Nucleus accumbens (tissue), 56 donors: Measurements from ENCODE around the gene CCDC18.
"Not testable (repeated sequence)": the region's sequence is repeated elsewhere in the genome, so short reads cannot be mapped to it uniquely, and the experiment has no call there.

ENCODE experiments used
- DNase-seq, 56 donors: peaks; one replicate each; lab custom pipeline; 2025; lab: John Stamatoyannopoulos, UW

The CCDC18 gene

GRCh38 chr1:93223023-93223675 lies 42.6 kb downstream of the CCDC18 start:
- DNase-seq, result no peak

DNA sequence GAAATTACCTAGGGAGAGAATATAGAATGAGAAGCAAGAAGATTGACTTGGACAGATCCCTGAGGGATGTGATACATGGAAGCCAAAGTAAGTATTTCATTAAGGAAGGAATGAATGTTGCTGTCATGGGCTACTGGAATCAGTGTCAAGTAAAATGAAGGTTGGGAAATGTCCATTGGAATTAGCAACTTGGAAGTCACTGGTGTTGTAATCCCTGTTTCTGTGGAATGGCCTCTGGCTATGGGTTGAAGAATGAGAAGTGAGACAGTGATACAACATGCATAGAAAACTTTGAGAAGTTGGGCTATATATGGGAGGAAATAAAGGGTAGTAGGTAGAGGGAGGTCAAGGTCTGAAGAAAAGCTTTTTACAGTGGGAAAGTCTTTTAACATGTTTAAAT lies 54.7 kb downstream of the CCDC18 start:
- no peak for DNase-seq

GRCh38 chr1:93237021-93237420 lies 56.5 kb downstream of the CCDC18 start:
- DNase-seq, result no peak

GRCh38 chr1:93238425-93238824 lies 57.9 kb downstream of the CCDC18 start:
- DNase-seq, result no peak

- DNase-seq, result no peak
Observed at GRCh38 chr1:93239863-93240262, 59.3 kb downstream of the CCDC18 start.

- not testable (repeated sequence) for DNase-seq
Observed at GRCh38 chr1:93243233-93243632, 62.7 kb downstream of the CCDC18 start.

- no peak for DNase-seq
Observed at GRCh38 chr1:93244298-93245069, 64.0 kb downstream of the CCDC18 start.

- DNase-seq, result no peak
Observed at GRCh38 chr1:93251966-93252365, 71.4 kb downstream of the CCDC18 start.

- no peak for DNase-seq
Observed at GRCh38 chr1:93252598-93252997, 72.1 kb downstream of the CCDC18 start.

DNA sequence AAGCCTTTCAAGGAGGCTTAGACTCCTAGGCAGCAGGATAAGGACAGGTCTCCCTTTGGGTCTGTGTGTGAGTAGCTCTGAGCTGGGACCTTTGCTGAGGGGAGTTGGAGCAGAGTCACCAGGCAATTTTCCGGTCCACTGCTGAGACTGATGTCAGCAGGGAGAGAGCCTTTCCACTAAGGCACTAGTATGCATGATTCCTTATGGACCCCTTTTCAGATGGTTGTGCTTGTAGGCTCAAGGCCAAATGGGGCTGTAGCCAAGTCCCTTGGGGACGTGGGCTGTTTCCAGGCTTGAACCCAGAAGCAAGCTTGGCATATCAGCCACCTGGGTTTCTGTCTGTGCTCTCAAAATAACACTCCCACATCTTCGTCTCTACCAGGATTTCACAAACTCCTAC lies 73.0 kb downstream of the CCDC18 start:
- DNase-seq, result no peak

DNA sequence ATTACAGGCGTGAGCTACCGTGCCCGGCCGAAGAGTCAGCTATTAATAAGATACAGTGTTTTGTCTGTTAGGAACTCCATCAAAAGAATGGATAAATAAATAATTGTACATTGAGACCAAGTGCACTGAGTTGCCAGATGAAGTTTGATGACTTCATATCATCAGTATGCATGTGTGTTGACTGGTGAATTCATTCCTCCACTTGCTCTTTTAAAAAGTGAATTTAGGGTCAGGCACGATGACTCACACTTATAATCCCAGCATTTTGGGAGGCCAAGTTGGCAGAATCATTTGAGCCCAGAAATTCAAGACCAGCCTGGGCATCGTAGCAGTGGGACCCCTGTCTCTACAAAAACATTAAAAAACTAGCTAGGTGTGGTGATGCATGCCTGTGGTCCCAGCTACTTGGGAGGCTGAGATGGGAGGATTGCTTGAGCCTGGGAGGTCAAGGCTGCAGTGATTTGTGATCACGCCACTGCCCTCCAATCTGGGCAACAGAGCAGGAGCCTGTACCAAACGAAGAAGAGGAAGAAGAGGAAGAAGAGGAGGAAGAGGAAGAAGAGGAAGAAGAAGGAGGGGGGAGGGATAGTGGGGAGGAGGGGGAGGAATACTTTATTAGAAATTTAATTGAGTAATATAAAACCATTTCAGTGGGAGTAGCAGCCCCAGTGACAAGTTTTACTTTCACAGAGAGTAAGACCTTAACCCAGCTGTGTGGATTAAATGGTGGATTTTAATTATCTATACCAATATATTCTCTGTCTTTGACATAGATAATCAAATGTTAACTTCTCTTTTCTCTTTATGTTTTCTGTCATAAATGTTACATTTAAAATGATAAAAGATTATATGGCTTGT lies 74.9 kb downstream of the CCDC18 start:
- no peak for DNase-seq

DNA sequence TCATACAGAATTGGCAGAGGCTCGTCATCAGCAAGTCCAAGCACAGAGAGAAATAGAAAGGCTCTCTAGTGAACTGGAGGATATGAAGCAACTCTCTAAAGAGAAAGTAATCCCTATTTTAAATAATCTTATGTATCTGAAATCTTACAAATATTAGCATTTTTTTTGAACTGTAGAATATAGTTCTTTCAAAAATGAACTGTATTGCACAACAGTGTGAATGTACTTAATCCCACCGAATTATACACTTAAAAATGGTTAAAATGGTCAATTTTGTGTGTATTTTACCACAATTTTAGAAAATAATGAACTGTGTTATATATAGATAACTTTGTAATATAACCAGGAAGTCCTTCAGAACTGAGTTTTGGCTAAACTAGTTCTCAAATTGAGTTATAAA lies 75.9 kb downstream of the CCDC18 start:
- no peak for DNase-seq

- no peak for DNase-seq
Observed at GRCh38 chr1:93257889-93258288, 77.4 kb downstream of the CCDC18 start.

GRCh38 chr1:93260726-93261125 lies 80.2 kb downstream of the CCDC18 start:
- not testable (repeated sequence) for DNase-seq

GRCh38 chr1:93262645-93263044 lies 82.1 kb downstream of the CCDC18 start:
- no peak for DNase-seq

- not testable (repeated sequence) for DNase-seq
Observed at GRCh38 chr1:93268888-93269287, 88.4 kb downstream of the CCDC18 start.

GRCh38 chr1:93275262-93275633 lies 94.7 kb downstream of the CCDC18 start:
- DNase-seq, result not testable (repeated sequence)

- DNase-seq, result no peak
Observed at GRCh38 chr1:93275634-93276295, 95.2 kb downstream of the CCDC18 start.

GRCh38 chr1:93277530-93277929 lies 97.0 kb downstream of the CCDC18 start:
- not testable (repeated sequence) for DNase-seq

GRCh38 chr1:93283496-93283895 lies 103.0 kb downstream of the CCDC18 start:
- no peak for DNase-seq

DNA sequence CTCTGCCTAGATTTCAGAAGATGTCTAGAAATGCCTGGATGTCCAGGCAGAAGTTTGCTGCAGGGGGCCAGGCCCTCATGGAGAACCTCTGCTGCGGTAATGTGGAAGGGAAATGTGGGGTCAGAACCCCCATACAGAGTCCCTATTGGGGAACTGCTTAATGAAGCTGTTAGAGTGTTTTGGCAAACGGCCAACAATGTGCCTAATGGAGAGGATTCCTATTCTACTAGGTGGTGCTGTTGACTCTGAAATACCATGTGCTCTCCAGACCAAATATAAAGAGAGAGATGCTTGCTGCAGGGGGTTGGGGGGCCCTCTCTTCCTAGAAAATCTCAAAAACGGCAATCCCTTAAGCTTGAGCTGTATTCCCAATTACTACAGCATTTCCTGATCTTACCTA lies 108.0 kb downstream of the CCDC18 start:
- no peak for DNase-seq
